ENCODE results near the gene SP3.

Gene SP3

GRCh38 chr2:173989160-173989883 is 24.1 kb upstream of the SP3 start:
- H3K9me3 ChIP-seq, result no peaks in the 10 kb centered on the region
- H3K4me1 ChIP-seq, result no peaks in the 10 kb centered on the region
- no peak for DNase-seq (ENCODE audit: low spot score in 2 of 2)
- H3K36me3 ChIP-seq (replicated peaks), result no peaks in the 10 kb centered on the region
- H3K27me3 ChIP-seq (ENCODE audit: low read depth), result no peaks in the 10 kb centered on the region
- H3K4me3 ChIP-seq, result no peak overlapping the region
- in situ Hi-C loops (cut with MboI; ENCODE audit: low sequenced_read_pairs), result no loop called here

- DNase-seq (ENCODE audit: low spot score in 2 of 2), result no peak
- Histone ChIP-seq H3K27me3 (ENCODE audit: low read depth) (no peaks in the 10 kb centered on the region), H3K9me3 (no peaks in the 10 kb centered on the region), H3K36me3 (replicated peaks) (no peaks in the 10 kb centered on the region), H3K4me1 (no peaks in the 10 kb centered on the region), H3K4me3 (no peak overlapping the region)
- in situ Hi-C loops (cut with MboI; ENCODE audit: low sequenced_read_pairs), result no loop called here
Measured at GRCh38 chr2:173986805-173987204, 21.6 kb upstream of the SP3 start.

- in situ Hi-C loops (cut with MboI; ENCODE audit: low sequenced_read_pairs), result no loop called here
- H3K36me3 ChIP-seq (replicated peaks), result no peaks in the 10 kb centered on the region
- no peaks in the 10 kb centered on the region for H3K27me3 ChIP-seq (ENCODE audit: low read depth)
- no peak overlapping the region for H3K4me3 ChIP-seq
- no peaks in the 10 kb centered on the region for H3K9me3 ChIP-seq
- no peak for DNase-seq (ENCODE audit: low spot score in 2 of 2)
- H3K4me1 ChIP-seq, result no peaks in the 10 kb centered on the region
Measured at GRCh38 chr2:173985605-173985992, 20.4 kb upstream of the SP3 start.

GRCh38 chr2:173984866-173985604 is 19.9 kb upstream of the SP3 start:
- in situ Hi-C loops (cut with MboI; ENCODE audit: low sequenced_read_pairs), result no loop called here
- H3K36me3 ChIP-seq (replicated peaks), result no peaks in the 10 kb centered on the region
- no peak overlapping the region for H3K4me3 ChIP-seq
- no peak for DNase-seq (ENCODE audit: low spot score in 2 of 2)
- H3K4me1 ChIP-seq, result no peaks in the 10 kb centered on the region
- no peaks in the 10 kb centered on the region for H3K9me3 ChIP-seq
- H3K27me3 ChIP-seq (ENCODE audit: low read depth), result no peaks in the 10 kb centered on the region

GRCh38 chr2:173983391-173983871 is 18.3 kb upstream of the SP3 start:
- no peaks in the 10 kb centered on the region for H3K27me3 ChIP-seq (ENCODE audit: low read depth)
- no peaks in the 10 kb centered on the region for H3K4me1 ChIP-seq
- no peaks in the 10 kb centered on the region for H3K36me3 ChIP-seq (replicated peaks)
- no peak for DNase-seq (ENCODE audit: low spot score in 2 of 2)
- in situ Hi-C loops (cut with MboI; ENCODE audit: low sequenced_read_pairs), result no loop called here
- H3K9me3 ChIP-seq, result no peaks in the 10 kb centered on the region
- H3K4me3 ChIP-seq, result no peak overlapping the region

GRCh38 chr2:173982918-173983317 is 17.7 kb upstream of the SP3 start:
- Histone ChIP-seq H3K4me3 (no peak overlapping the region), H3K27me3 (ENCODE audit: low read depth) (no peaks in the 10 kb centered on the region), H3K9me3 (no peaks in the 10 kb centered on the region), H3K4me1 (no peaks in the 10 kb centered on the region), H3K36me3 (replicated peaks) (no peaks in the 10 kb centered on the region)
- no peak for DNase-seq (ENCODE audit: low spot score in 2 of 2)
- in situ Hi-C loops (cut with MboI; ENCODE audit: low sequenced_read_pairs), result no loop called here

- DNase-seq (ENCODE audit: low spot score in 2 of 2), result no peak
- in situ Hi-C loops (cut with MboI; ENCODE audit: low sequenced_read_pairs), result no loop called here
- Histone ChIP-seq H3K27me3 (ENCODE audit: low read depth) (no peaks in the 10 kb centered on the region), H3K36me3 (replicated peaks) (no peaks in the 10 kb centered on the region), H3K9me3 (no peaks in the 10 kb centered on the region), H3K4me1 (no peaks in the 10 kb centered on the region), H3K4me3 (no peak overlapping the region)
Measured at GRCh38 chr2:173982182-173982714, 17.1 kb upstream of the SP3 start.

- Histone ChIP-seq H3K4me3 (no peak overlapping the region), H3K27me3 (ENCODE audit: low read depth) (no peaks in the 10 kb centered on the region), H3K9me3 (no peaks in the 10 kb centered on the region), H3K36me3 (replicated peaks) (no peaks in the 10 kb centered on the region), H3K4me1 (no peaks in the 10 kb centered on the region)
- DNase-seq (ENCODE audit: low spot score in 2 of 2), result no peak
- in situ Hi-C loops (cut with MboI; ENCODE audit: low sequenced_read_pairs), result no loop called here
Measured at GRCh38 chr2:173981520-173981919, 16.3 kb upstream of the SP3 start.

GRCh38 chr2:173979751-173980351 is 14.7 kb upstream of the SP3 start:
- Histone ChIP-seq H3K27me3 (ENCODE audit: low read depth) (no peaks in the 10 kb centered on the region), H3K4me3 (no peak overlapping the region), H3K9me3 (no peaks in the 10 kb centered on the region), H3K4me1 (no peaks in the 10 kb centered on the region), H3K36me3 (replicated peaks) (no peaks in the 10 kb centered on the region)
- DNase-seq (ENCODE audit: low spot score in 2 of 2), result no peak
- in situ Hi-C loops (cut with MboI; ENCODE audit: low sequenced_read_pairs), result no loop called here

GRCh38 chr2:173978447-173978846 is 13.3 kb upstream of the SP3 start:
- H3K9me3 ChIP-seq, result no peaks in the 10 kb centered on the region
- DNase-seq (ENCODE audit: low spot score in 2 of 2), result no peak
- H3K36me3 ChIP-seq (replicated peaks), result no peaks in the 10 kb centered on the region
- in situ Hi-C loops (cut with MboI; ENCODE audit: low sequenced_read_pairs), result no loop called here
- H3K4me1 ChIP-seq, result no peaks in the 10 kb centered on the region
- no peaks in the 10 kb centered on the region for H3K27me3 ChIP-seq (ENCODE audit: low read depth)
- H3K4me3 ChIP-seq, result no peak overlapping the region

- DNase-seq (ENCODE audit: low spot score in 2 of 2), result no peak
- Histone ChIP-seq H3K4me3 (no peak overlapping the region), H3K36me3 (replicated peaks) (no peaks in the 10 kb centered on the region), H3K27me3 (ENCODE audit: low read depth) (no peaks in the 10 kb centered on the region), H3K9me3 (no peaks in the 10 kb centered on the region), H3K4me1 (peaks cover 9% of the 10 kb centered on the region)
- in situ Hi-C loops (cut with MboI; ENCODE audit: low sequenced_read_pairs), result no loop called here
Measured at GRCh38 chr2:173972636-173973035, 7.5 kb upstream of the SP3 start.

- H3K4me1 ChIP-seq, result peaks cover 9% of the 10 kb centered on the region
- H3K4me3 ChIP-seq, result no peak overlapping the region
- H3K36me3 ChIP-seq (replicated peaks), result no peaks in the 10 kb centered on the region
- in situ Hi-C loops (cut with MboI; ENCODE audit: low sequenced_read_pairs), result no loop called here
- DNase-seq (ENCODE audit: low spot score in 2 of 2), result no peak
- H3K27me3 ChIP-seq (ENCODE audit: low read depth), result no peaks in the 10 kb centered on the region
- no peaks in the 10 kb centered on the region for H3K9me3 ChIP-seq
Measured at GRCh38 chr2:173972165-173972564, 7.0 kb upstream of the SP3 start.

GRCh38 chr2:173970516-173970924 is 5.3 kb upstream of the SP3 start:
- Histone ChIP-seq H3K27me3 (ENCODE audit: low read depth) (no peaks in the 10 kb centered on the region), H3K4me1 (peaks cover 9% of the 10 kb centered on the region), H3K4me3 (no peak overlapping the region), H3K9me3 (no peaks in the 10 kb centered on the region), H3K36me3 (replicated peaks) (no peaks in the 10 kb centered on the region)
- DNase-seq (ENCODE audit: low spot score in 2 of 2), result no peak
- in situ Hi-C loops (cut with MboI; ENCODE audit: low sequenced_read_pairs), result no loop called here

GRCh38 chr2:173969886-173970285 is 4.7 kb upstream of the SP3 start:
- H3K4me1 ChIP-seq, result peaks cover 9% of the 10 kb centered on the region
- H3K36me3 ChIP-seq (replicated peaks), result 0 out of 2 replicates have a peak, but pooled peaks cover 1% of the 10 kb centered on the region
- peak in 1 of 2 experiments; percentile 39 for DNase-seq (ENCODE audit: low spot score in 2 of 2)
- in situ Hi-C loops (cut with MboI; ENCODE audit: low sequenced_read_pairs), result no loop called here
- no peaks in the 10 kb centered on the region for H3K9me3 ChIP-seq
- H3K27me3 ChIP-seq (ENCODE audit: low read depth), result no peaks in the 10 kb centered on the region
- no peak overlapping the region for H3K4me3 ChIP-seq
